ENCODE results near the gene FAM131C.

Gene FAM131C, protein sequence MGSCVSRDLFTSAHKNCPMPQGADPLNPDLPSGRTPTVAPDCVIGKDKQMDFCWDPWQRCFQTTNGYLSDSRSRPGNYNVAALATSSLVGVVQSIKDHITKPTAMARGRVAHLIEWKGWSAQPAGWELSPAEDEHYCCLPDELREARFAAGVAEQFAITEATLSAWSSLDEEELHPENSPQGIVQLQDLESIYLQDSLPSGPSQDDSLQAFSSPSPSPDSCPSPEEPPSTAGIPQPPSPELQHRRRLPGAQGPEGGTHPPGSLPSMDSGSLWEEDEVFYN

DNA sequence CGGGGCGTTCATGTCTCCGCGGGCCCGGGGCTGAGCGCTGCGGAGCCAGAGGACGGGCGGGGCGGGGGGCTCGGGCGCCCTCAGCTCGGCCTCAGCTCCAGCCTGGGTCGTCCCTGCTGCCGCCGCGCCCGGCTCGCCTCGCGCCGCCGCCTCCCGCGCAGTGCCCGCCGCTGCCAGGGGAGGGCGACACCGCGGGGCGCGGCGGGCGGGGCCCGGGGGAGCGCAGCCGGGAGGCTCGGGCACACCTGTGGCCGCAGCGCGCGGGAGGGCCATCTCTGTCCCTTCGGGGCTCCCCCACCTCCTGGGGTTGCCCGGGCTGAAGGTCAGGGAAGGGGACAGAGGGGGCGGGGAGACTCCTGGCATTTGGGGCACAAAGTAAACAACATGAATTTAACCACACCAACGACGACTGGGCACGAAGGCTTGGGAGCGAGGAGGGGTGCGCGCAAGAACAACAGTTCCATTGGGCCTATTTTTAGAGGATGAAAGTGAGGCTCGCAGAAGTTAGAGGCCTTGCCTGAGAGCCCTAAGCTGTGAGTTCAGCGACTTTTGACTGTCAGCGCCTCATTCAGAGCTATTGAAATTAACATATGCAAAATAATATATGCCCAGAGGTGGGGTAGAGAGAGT, at the start of gene FAM131C:
Gene FAM131C, minus strand, starts transcription at position 162 of the 630 bp plus-strand sequence. CDS start 209 bp downstream, outside the sequence.
- Histone ChIP-seq H3K27me3 (ENCODE audit: insufficient read depth, low read length) (no peaks in the 10 kb centered on the region), H3K27ac (ENCODE audit: low read depth, low read length) (no peak within 1 kb of the TSS), H3K36me3 (ENCODE audit: insufficient read depth, low read length) (no peaks in the 10 kb centered on the region), H3K79me2 (ENCODE audit: control insufficient read depth, insufficient read depth, low read length, unreplicated experiment) (no peaks in the 10 kb centered on the region), H3K4me3 (ENCODE audit: low read depth, low read length) (peak within 1 kb of the TSS; percentile 71), H2AFZ (ENCODE audit: low read length, unreplicated experiment) (peak within 1 kb of the TSS; percentile 73), H3K4me1 (ENCODE audit: control insufficient read depth, insufficient read depth, low read length, unreplicated experiment) (peaks cover 27% of the 10 kb centered on the region)

DNA sequence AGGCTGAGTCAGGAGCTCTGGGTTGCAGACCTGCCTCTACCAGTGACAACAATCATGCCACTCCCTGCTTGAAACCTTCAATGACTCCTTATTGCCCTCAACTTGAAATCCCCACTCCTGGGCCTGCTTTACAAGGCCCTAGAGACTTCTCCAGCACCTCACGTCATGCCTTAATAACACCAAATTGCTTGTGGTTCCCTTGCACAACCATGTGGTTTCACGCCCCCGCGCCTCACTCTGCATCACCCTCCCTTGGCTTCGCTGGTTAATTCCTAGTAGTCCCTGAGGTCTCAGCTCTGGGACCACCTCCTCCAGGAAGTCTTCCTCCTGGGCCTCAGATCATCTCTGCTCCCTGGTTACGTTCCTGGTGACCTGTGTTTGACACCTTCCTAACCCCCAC, 49.5 kb upstream of the FAM131C start:
- Histone ChIP-seq H3K27ac (ENCODE audit: low read depth, low read length) (peak overlapping the region; percentile 35; the same call in 1 of the 2 replicates), H3K27me3 (ENCODE audit: insufficient read depth, low read length) (no peaks in the 10 kb centered on the region), H2AFZ (ENCODE audit: low read length, unreplicated experiment) (no peak overlapping the region), H3K79me2 (ENCODE audit: control insufficient read depth, insufficient read depth, low read length, unreplicated experiment) (no peaks in the 10 kb centered on the region), H3K4me3 (ENCODE audit: low read depth, low read length) (no peak overlapping the region), H3K36me3 (ENCODE audit: insufficient read depth, low read length) (peaks cover 9% of the 10 kb centered on the region; the same call in 1 of the 2 replicates), H3K4me1 (ENCODE audit: control insufficient read depth, insufficient read depth, low read length, unreplicated experiment) (peaks cover 17% of the 10 kb centered on the region)

DNA sequence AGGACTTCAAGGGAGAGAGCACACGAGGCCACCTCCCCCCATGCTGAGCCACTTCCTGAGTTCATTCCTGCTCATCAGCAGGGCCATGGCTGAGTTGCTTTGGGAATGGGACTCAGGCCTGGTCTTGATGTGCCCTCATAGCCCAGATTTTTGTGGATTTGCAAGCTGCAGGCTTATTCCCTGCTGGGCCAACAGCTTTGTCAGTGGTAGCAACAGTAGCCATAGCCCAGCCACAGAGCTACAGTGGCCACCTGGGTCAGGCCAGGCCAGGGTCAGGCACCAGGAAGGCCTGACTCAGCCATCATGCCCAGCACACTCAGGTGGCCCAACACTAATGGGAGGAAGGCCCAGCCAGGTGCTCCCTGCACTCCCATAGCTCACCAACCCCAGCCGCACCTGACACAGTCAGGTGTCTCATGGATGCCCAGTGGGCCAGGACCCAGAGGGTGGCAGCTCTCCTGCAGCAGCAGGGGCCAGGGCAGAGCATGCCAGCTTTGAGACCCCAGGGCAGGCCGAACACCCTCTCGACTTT, 49.0 kb upstream of the FAM131C start:
- H3K79me2 ChIP-seq (ENCODE audit: control insufficient read depth, insufficient read depth, low read length, unreplicated experiment) = no peaks in the 10 kb centered on the region
- H2AFZ ChIP-seq (ENCODE audit: low read length, unreplicated experiment) = no peak overlapping the region
- no peaks in the 10 kb centered on the region for H3K27me3 ChIP-seq (ENCODE audit: insufficient read depth, low read length)
- H3K4me3 ChIP-seq (ENCODE audit: low read depth, low read length) = no peak overlapping the region
- H3K27ac ChIP-seq (ENCODE audit: low read depth, low read length) = peak overlapping the region; percentile 35; the same call in 1 of the 2 replicates
- peaks cover 17% of the 10 kb centered on the region for H3K4me1 ChIP-seq (ENCODE audit: control insufficient read depth, insufficient read depth, low read length, unreplicated experiment)
- peaks cover 7% of the 10 kb centered on the region; the same call in 1 of the 2 replicates for H3K36me3 ChIP-seq (ENCODE audit: insufficient read depth, low read length)

DNA sequence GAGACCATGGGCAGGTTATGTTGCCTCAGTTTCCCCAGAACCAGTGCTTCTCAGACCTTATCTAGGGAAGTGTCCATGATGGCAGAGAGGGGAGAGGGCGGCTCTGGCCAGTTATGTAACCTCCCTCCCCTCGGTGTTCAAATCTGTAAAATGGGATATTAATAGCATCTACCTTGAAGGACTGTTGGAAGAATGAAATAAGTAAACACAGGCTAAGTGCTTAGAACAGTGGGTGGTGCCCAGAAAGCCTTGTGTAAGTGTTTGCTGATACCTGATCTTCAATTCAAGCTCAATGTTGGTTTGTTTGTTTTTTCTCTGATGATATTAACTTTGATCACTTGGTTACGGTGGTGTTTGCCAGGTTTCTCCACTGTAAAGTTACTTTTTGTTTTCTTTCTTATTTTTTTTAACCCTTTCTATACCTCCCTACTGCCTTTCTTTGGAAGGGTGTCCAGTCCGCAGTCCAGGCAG, 47.5 kb upstream of the FAM131C start:
- no peak overlapping the region for H2AFZ ChIP-seq (ENCODE audit: low read length, unreplicated experiment)
- no peak overlapping the region for H3K27ac ChIP-seq (ENCODE audit: low read depth, low read length)
- no peaks in the 10 kb centered on the region for H3K79me2 ChIP-seq (ENCODE audit: control insufficient read depth, insufficient read depth, low read length, unreplicated experiment)
- H3K36me3 ChIP-seq (ENCODE audit: insufficient read depth, low read length) = peaks cover 3% of the 10 kb centered on the region; the same call in 1 of the 2 replicates
- H3K4me3 ChIP-seq (ENCODE audit: low read depth, low read length) = no peak overlapping the region
- peaks cover 17% of the 10 kb centered on the region for H3K4me1 ChIP-seq (ENCODE audit: control insufficient read depth, insufficient read depth, low read length, unreplicated experiment)
- H3K27me3 ChIP-seq (ENCODE audit: insufficient read depth, low read length) = no peaks in the 10 kb centered on the region

DNA sequence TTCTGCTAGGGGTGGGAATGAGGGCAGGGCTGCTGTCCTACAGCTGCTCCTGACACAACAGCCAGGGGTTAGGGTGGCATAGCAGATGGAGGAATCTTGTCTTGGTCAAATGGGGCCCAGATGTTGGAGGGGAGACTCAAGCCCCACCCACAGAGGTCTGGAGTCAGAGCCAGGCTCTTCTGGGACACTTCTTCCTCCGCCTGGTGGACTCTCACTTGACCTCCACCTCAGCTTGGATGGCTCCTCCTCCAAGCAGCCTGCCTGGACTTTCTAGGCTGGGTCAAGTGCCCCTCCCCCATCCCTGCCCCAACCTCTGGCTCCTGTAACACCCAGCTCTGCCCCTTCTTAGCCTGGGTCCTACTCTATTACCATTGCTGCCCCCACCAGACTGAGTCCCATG, 47.0 kb upstream of the FAM131C start:
- H3K4me3 ChIP-seq (ENCODE audit: low read depth, low read length) = no peak overlapping the region
- peaks cover 17% of the 10 kb centered on the region for H3K4me1 ChIP-seq (ENCODE audit: control insufficient read depth, insufficient read depth, low read length, unreplicated experiment)
- no peak overlapping the region for H3K27ac ChIP-seq (ENCODE audit: low read depth, low read length)
- no peaks in the 10 kb centered on the region for H3K27me3 ChIP-seq (ENCODE audit: insufficient read depth, low read length)
- H2AFZ ChIP-seq (ENCODE audit: low read length, unreplicated experiment) = no peak overlapping the region
- no peaks in the 10 kb centered on the region for H3K79me2 ChIP-seq (ENCODE audit: control insufficient read depth, insufficient read depth, low read length, unreplicated experiment)
- H3K36me3 ChIP-seq (ENCODE audit: insufficient read depth, low read length) = peaks cover 3% of the 10 kb centered on the region; the same call in 1 of the 2 replicates

DNA sequence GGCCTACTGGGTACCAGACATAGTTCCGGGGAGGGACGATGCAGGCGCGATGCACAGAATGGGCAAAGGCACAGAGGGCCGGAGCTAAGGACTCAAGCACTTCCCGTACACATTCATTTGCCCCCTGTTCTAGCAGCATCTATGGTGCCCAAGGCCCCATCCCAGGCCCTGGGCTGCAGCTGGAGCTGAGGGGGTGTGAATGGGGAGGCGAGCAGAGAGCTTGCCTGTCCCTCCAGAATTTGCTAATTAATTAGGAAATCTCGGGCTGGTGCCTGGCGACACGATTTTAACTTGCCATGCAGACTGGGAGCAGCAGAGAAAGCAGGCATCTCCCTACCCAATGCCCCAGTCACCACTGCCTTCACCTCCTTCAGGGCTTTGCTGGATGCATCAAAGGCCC, 46.5 kb upstream of the FAM131C start:
- Histone ChIP-seq H2AFZ (ENCODE audit: low read length, unreplicated experiment) (no peak overlapping the region), H3K79me2 (ENCODE audit: control insufficient read depth, insufficient read depth, low read length, unreplicated experiment) (no peaks in the 10 kb centered on the region), H3K27ac (ENCODE audit: low read depth, low read length) (no peak overlapping the region), H3K4me3 (ENCODE audit: low read depth, low read length) (no peak overlapping the region), H3K4me1 (ENCODE audit: control insufficient read depth, insufficient read depth, low read length, unreplicated experiment) (peaks cover 17% of the 10 kb centered on the region), H3K36me3 (ENCODE audit: insufficient read depth, low read length) (peaks cover 3% of the 10 kb centered on the region; the same call in 1 of the 2 replicates), H3K27me3 (ENCODE audit: insufficient read depth, low read length) (no peaks in the 10 kb centered on the region)

DNA sequence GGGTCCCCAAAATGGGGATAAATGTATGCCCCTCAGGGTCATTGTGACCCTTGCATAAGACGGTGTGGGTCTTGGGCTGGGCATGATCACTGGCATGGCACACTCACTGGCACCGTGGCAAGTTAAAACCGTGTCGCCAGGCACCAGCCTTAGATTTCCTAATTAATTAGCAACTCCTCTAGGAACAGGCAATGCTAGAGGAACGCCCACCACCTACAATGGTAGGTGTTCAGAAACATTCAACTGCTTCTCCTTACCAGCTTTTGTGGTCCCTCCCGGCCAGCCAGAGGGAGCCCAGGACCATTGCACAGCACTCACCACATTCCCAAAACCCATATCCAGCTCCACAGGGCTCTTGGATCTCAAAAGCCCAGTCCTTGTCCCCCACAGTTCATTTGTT, 46.1 kb upstream of the FAM131C start:
- Histone ChIP-seq H3K27ac (ENCODE audit: low read depth, low read length) (no peak overlapping the region), H3K4me1 (ENCODE audit: control insufficient read depth, insufficient read depth, low read length, unreplicated experiment) (peaks cover 17% of the 10 kb centered on the region), H3K4me3 (ENCODE audit: low read depth, low read length) (no peak overlapping the region), H3K79me2 (ENCODE audit: control insufficient read depth, insufficient read depth, low read length, unreplicated experiment) (no peaks in the 10 kb centered on the region), H3K27me3 (ENCODE audit: insufficient read depth, low read length) (no peaks in the 10 kb centered on the region), H2AFZ (ENCODE audit: low read length, unreplicated experiment) (no peak overlapping the region), H3K36me3 (ENCODE audit: insufficient read depth, low read length) (peaks cover 3% of the 10 kb centered on the region; the same call in 1 of the 2 replicates)

DNA sequence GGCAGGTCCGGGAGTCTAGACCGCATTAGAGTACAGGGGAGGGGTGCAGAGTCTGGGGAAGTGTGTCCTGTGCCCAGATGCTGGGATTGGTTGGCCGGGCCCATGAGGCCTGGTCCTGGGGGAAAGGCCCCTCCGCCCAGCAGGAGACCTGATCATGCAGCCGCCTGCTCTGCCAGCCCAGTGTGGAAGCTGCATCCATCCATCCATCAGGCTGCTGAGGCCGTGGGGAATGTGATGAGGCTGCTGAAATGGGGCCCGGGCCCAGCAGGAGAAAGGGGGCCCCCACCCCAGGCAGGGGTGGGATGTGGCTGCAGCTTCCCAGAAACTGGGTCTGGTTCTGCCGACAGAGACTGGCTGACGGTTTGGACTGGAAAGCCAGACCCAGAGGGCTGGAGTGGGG, 45.3 kb upstream of the FAM131C start:
- Histone ChIP-seq H3K27me3 (ENCODE audit: insufficient read depth, low read length) (no peaks in the 10 kb centered on the region), H3K4me3 (ENCODE audit: low read depth, low read length) (no peak overlapping the region), H3K27ac (ENCODE audit: low read depth, low read length) (no peak overlapping the region), H3K36me3 (ENCODE audit: insufficient read depth, low read length) (peaks cover 1% of the 10 kb centered on the region; the same call in 1 of the 2 replicates), H3K79me2 (ENCODE audit: control insufficient read depth, insufficient read depth, low read length, unreplicated experiment) (no peaks in the 10 kb centered on the region), H2AFZ (ENCODE audit: low read length, unreplicated experiment) (no peak overlapping the region), H3K4me1 (ENCODE audit: control insufficient read depth, insufficient read depth, low read length, unreplicated experiment) (peaks cover 17% of the 10 kb centered on the region)

DNA sequence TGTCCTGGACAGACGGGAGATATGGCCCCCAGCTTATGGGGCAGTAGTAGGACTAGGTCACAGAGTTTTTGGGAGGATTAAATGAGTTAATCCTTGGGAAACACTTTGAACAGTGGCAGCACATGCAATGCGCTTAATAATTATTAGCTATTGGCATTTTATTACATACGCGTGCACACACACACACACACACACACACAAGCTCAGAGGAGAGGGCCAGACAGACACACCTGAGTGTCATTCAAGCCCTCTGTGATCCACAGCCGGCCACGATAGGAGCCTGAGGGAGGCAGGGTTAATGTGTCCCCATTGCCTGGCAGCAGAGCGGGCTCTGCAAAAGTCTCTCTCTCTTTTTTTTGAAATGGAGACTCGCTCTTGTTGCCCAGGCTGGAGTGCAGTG, 44.5 kb upstream of the FAM131C start:
- H3K27ac ChIP-seq (ENCODE audit: low read depth, low read length) = no peak overlapping the region
- peaks cover 13% of the 10 kb centered on the region for H3K4me1 ChIP-seq (ENCODE audit: control insufficient read depth, insufficient read depth, low read length, unreplicated experiment)
- H3K79me2 ChIP-seq (ENCODE audit: control insufficient read depth, insufficient read depth, low read length, unreplicated experiment) = no peaks in the 10 kb centered on the region

DNA sequence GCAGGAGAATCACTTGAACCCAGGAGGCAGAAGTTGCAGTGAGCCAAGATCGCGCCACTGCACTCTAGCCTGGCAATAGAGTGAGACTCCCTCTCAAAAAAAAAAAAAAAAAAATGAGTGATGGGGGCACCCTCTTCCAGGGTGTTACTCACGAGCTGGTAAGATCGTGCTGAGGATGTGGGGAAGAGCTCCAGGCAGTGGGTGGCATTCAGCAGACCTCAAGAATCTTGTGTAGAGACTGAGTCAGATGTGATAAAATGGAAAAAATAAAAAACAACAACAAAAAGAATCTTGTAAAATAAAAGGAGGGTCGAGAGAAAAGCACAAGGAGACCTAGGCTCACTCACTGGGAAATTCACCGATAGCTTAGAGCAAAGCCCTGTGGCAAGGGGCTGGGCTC, 43.9 kb upstream of the FAM131C start:
- H3K4me3 ChIP-seq (ENCODE audit: low read depth, low read length) = no peak overlapping the region
- H2AFZ ChIP-seq (ENCODE audit: low read length, unreplicated experiment) = no peak overlapping the region
- peaks cover 8% of the 10 kb centered on the region for H3K4me1 ChIP-seq (ENCODE audit: control insufficient read depth, insufficient read depth, low read length, unreplicated experiment)
- no peak overlapping the region for H3K27ac ChIP-seq (ENCODE audit: low read depth, low read length)
- H3K79me2 ChIP-seq (ENCODE audit: control insufficient read depth, insufficient read depth, low read length, unreplicated experiment) = no peaks in the 10 kb centered on the region
- H3K36me3 ChIP-seq (ENCODE audit: insufficient read depth, low read length) = no peaks in the 10 kb centered on the region
- no peaks in the 10 kb centered on the region for H3K27me3 ChIP-seq (ENCODE audit: insufficient read depth, low read length)

More for the DNA sequence above, 44.5 kb upstream of the FAM131C start:
- Histone ChIP-seq H3K4me3 (ENCODE audit: low read depth, low read length) (no peak overlapping the region), H3K27me3 (ENCODE audit: insufficient read depth, low read length) (no peaks in the 10 kb centered on the region), H2AFZ (ENCODE audit: low read length, unreplicated experiment) (no peak overlapping the region), H3K36me3 (ENCODE audit: insufficient read depth, low read length) (no peaks in the 10 kb centered on the region)

Data from ACC112 (cell line).